ENCODE measurements around the gene PUS1.

Gene PUS1

DNA sequence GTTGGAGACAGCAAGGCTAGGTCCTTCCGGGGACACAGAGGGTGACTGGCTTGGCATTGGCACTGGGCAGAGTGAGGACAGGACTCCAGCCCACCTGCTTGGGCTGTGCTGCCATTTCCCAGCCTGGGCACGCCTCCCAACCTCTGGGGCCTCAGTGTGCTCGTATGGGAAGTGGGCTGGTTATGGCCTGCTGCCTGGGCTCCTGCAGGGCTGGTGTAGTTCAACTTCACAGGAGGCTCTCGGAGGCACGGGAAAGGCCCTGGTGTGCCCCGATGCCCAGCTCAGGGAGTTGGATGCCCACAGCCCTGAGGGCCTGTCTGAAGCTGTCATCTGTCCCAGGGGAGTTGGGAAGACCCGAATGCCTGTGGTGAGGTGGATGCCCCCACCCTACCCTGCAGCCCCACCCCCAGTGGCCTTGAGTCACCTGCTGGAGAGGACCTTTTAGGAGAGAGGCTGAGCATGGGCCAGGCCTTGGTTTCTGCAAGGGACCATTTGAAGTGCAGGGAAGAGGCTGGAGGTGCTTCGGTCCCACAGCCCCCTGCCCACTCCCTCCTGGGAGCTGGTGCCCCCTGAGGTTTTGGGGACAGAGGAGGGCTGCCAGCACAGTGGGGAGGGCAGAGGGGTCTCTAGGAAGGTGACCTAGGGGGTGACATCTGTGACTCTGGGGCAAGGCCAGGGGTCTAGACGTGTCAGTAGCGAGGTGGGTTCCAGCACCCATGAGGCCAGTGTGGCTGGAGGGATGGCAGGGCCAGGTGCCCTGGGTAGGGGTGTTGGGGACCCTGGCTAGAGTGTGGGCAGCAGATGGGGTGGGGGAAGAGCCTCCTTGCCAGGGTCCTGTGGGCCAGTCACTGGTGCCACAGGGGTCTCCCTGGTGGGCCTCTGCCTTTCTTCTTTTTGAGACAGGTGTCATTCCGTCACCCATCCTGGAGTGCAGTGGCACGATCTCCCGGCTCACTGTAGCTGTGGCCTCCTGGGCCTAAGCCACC, 25.5 kb upstream of the PUS1 start:
- no peak for DNase-seq

DNA sequence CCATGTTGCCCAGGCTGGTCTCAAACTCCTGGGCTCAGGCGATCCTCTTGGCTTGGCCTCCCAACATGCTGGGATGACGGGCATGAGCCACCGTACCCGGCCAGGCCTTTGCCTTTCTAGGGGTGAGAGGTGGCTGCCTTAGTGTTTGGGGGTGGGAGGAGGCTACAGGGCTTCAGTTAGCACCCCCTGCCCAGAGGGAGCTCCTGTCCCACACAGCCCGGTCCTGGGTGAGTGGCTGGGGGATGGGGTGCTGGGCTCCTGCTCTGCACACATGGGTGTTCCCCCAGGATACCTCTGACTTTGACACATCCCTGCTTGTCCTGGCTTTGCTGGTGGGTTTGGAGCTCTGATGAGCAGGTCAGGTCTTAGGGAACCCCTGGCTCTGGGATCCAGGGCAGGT, 24.7 kb upstream of the PUS1 start:
- no peak for DNase-seq

DNA sequence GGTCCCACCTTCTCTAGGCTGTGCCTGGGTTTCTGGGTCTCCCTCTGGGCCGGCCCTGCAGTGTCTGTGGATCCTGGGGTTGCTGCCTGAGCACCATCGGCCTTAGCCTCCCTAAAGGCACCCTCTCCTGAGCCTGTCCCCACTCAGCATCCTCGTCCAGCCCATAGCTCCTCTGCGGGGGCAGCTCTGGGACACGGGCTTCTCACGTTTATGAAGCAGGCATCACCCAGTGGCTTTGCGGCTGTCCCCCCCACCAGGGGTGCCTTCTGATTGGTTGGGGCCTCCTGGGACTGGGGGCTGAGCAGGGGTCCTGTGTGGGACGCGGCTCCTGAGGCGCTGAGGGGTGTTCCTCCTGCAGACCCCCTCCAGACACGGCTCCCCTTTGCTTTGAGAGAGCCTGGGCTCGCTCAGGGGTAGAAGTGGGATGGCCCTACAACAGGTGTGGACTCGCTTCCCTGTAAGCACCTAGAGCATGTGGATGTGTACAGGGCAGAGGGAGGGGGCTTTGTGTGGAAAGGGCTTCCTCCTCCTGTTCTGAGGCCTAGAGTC, 23.9 kb upstream of the PUS1 start:
- no peak for DNase-seq

DNA sequence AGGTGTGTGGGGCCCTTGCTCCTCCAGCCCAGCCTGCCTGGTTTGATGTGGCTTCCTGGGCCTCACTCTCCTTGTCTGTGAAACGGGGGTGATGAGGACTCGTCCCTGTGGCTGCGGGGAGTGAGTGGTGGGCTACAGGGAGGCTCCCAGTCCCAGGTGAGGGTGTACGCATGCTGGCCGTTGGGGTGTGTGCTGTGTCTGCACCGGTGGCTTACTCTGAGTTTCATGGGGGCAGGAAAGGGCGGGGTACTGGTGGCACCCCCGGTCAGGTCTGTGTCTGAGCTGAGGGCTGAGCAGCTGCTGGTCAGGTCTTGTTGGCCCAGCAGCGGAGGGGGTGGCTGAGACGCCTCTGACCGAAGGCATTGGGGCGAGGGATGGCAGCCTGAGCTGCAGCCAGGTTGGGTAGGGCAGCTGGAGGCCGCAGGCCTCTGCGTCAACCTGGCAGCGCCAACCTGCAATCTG, 23.4 kb upstream of the PUS1 start:
- no peak for DNase-seq

- DNase-seq = no peak
These were observed 21.5 kb upstream of the PUS1 start for GRCh38 chr12:131907379-131908091.

DNA sequence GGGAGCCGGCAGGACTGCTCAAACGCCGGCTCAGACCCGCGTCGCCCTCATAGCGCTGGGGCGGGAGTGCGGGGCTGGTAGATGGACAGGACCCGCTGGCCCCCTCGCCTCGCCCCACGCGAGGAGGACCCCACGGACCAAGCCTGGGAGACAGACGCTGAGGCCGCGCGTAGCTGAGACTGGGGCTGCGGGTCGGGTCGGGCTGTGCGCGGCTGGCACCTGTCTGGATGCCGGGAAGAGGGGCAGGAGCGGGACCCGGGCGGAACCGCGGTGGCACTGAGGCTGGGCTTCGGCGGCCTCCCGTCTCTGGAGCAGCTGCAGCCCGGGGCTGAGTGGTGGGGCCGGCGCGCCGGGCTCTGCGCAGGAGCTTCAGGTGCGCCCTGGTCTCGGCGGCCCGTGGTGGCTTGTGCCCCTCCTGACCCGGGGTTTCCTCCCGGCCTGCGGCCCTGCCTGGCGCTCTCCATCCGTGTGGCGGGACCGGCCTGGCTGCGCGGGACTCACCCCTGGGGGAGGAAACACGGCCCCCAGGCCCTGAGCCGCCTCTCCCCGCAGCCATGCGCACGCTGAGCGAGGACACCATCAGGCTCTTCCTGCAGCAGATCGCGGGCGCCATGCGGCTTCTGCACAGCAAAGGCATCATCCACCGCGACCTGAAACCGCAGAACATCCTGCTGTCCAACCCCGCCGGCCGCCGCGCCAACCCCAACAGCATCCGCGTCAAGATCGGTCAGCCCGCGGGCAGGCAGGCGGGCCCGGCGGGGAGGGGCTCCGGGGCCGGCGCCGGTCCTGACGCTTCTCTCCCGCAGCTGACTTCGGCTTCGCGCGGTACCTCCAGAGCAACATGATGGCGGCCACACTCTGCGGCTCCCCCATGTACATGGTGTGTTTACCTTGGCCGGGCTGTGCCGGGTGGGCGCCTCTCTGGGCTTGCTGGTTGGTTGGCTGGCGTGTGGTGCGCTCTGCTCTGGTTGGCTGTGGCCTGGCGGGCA, 20.7 kb upstream of the PUS1 start:
- DNase-seq = no peak

GRCh38 chr12:131909081-131909751, 19.9 kb upstream of the PUS1 start:
- DNase-seq = no peak

DNA sequence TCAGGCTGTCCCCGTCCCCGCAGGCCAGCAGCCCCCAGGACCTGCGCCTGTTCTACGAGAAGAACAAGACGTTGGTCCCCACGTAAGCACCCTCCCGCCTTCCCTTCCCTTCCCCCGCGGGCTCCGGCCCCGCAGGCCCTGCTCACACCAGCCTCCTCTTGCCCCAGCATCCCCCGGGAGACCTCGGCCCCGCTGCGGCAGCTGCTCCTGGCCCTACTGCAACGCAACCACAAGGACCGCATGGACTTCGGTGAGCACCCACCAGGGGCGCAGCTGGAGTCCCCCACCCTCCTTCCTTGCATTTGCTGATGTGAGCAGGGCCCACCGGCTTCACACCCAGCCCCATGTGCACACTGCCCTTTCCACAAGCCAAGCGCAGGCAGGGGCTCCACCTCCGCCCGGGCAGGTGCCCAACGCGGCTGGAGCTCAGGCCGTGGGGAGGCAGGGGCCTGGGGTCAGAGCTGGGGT, 19.3 kb upstream of the PUS1 start:
- DNase-seq = no peak

DNA sequence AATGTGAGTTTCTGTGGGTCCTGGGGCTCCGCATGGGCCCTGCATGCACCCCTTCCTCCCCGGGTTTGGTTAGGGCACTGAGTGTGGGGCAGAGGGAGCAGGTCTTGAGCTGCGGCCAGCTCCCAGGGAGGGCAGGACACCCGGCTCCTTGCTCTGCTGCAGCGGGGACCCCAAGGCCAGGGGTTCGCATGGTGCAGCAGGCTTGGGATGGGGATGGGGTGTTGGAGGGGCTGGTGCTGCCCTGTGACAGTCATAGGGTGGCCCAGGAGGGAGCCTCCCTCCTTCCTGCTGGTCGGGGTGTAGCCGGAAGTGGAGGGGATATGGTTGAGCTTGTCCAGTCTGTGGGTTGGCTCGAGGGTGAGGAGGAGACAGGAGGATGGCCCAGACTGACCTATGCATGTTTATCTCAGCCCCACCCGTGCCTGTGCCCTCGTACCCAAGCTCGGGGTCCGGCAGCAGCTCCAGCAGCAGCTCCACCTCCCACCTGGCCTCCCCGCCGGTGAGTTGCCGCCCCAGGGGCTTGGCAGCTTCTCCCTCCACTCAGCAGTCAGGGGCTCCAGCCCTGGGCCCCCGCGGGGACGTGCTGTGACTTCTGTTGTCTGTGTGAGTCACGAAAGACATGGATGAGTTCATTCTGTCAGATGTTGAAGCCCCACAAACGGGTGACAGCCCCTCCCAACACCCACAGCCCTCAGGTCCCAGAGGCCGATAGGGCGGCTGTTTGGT, 18.6 kb upstream of the PUS1 start:
- no peak for DNase-seq

GRCh38 chr12:131911028-131911650, 17.9 kb upstream of the PUS1 start:
- DNase-seq = no peak

- no peak for DNase-seq
These were observed 17.1 kb upstream of the PUS1 start for GRCh38 chr12:131911851-131912477.

GRCh38 chr12:131912518-131913274, 16.4 kb upstream of the PUS1 start:
- DNase-seq = no peak

GRCh38 chr12:131913666-131914065, 15.4 kb upstream of the PUS1 start:
- DNase-seq = no peak

DNA sequence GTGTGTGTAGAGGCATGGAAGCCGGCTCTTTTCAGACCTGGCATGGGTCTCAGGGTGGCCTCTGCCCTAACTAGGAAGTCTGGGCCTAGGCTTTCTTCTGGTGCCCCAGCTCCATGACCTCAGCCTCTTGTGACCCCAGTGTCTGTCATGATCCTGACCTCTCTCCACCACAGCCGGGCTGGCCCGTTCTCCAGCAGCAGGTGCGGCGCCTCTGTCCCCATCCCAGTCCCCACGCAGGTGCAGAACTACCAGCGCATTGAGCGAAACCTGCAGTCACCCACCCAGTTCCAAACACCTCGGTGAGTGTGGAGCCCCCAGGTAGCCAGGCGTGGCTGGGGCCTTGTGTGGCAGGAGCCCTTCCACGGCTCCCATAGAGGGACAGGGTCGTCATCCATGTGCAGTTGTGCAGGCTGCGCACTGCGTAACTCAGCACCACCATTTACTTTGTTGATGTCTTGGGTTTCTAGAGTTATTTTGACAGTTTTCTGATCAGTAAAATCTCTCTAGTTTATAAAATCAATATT, 14.8 kb upstream of the PUS1 start:
- DNase-seq = no peak

DNA sequence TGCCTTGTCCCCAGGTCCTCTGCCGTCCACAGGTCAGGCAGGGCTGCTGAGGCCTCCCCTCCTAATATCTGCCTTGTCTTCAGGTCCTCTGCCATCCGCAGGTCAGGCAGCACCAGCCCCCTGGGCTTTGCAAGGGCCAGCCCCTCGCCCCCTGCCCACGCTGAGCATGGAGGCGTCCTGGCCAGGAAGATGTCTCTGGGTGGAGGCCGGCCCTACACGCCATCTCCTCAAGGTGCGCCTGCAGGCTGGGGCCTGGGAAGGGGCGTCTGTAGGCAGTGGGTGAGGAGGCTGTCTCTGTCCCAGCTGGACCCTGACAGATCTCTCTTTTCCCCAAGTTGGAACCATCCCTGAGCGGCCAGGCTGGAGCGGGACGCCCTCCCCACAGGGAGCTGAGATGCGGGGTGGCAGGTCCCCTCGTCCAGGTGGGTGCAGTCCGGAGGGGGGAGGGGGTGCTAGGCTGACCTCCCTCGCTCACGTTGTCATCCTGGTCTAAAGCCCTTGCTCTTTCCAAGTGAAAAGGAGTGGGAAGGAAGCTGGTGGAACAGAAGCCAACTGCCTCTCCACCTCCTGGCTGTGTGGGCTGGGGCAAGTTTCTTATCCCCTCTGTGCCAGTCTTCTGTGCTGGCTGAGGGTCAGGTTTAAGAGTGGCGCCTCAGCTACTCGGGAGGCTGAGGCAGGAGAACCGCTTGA, 13.9 kb upstream of the PUS1 start:
- no peak for DNase-seq

- no peak for DNase-seq
These were observed 13.3 kb upstream of the PUS1 start for GRCh38 chr12:131915823-131916222.

DNA sequence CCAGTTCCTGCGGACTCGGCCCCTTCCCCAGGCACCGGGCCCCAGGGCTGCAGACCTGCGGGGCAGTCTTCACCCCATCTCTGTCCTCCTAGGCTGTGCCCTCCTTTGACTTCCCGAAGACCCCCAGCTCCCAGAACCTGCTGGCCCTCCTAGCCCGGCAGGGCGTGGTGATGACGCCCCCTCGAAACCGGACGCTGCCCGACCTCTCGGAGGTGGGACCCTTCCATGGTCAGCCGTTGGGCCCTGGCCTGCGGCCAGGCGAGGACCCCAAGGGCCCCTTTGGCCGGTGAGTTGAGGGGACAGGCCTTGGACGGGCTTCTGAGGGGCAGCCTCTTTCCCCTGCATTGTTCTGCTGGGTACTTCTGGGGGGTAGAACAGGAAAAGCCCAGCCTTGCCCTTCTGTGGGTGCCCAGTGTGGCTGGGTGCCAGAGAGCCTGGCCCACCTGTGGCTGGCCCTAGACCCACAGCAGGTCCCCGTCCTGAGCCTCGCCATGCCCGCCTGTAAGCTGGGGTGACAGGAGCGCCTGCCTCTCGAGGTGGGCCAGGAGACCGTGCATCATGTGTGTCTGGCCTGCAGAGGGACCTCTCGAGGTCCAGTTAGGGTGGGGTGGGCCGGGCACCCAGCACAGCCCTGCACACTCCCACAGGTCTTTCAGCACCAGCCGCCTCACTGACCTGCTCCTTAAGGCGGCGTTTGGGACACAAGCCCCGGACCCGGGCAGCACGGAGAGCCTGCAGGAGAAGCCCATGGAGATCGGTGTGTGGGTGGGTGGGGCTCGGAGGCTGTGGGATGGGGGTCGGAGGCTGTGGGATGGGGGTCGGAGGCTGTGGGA, 12.6 kb upstream of the PUS1 start:
- DNase-seq = no peak

All from NCI-H1048 (cell line).